Thyroid gland (tissue), 4 donors: ENCODE measurements around the gene TTC3.

ENCODE experiments used
- POLR2A ChIP-seq, 2 donors: fragments of 450-650 bp; IDR thresholded peaks; one replicate each; pipeline ENCODE4 v1.6.1; 2017; ENCODE audit warnings: antibody characterized with exemption in 2 of 2, mild to moderate bottlenecking in 2 of 2, moderate library complexity in 1 of 2
- TF ChIP-seq, protein P1 (sequence below), 6 experiments: fragments of 200-600 bp in 3 of 6; fragments of 450-650 bp in 3 of 6; sonication (generic) in 3 of 6; IDR thresholded peaks; one replicate each; pipeline ENCODE4 v1.5.1; 2016 to 2019; ENCODE audit warnings: antibody characterized with exemption in 6 of 6, mild to moderate bottlenecking in 2 of 6, inconsistent platforms in 1 of 6, moderate library complexity in 1 of 6

DNA sequence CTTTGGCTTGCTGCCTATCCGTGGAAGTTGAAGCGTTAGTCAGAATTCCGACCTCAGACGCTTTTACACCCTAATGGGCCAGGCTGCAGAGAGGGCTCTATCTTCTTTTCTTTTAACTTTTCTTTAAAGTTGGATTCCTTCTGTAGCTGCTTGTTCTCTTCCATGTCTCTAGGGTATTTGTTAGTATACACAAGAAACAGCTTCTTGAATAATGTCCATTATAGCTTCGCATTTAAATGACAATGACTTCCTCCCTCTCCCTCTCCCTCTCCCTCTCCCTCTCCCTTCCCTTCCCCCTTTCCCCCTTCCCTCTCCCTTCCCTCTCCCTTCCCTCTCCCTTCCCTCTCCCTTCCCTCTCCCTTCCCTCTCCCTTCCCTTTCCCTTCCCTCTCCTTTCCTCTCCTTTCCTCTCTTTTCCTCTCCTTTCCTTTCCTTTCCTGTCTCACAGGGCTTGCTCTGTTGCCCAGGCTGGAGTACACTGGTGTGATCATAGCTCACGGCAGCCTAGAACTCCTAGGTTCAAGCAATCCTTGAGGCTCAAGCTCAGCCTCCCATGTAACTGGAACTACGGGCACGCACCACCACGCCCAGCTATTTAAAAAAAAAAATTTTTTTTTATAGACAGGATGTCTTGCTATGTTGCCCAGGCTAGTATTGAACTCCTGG is 33.5 kb upstream of the TTC3 start:
- TF ChIP-seq, protein P1, sequence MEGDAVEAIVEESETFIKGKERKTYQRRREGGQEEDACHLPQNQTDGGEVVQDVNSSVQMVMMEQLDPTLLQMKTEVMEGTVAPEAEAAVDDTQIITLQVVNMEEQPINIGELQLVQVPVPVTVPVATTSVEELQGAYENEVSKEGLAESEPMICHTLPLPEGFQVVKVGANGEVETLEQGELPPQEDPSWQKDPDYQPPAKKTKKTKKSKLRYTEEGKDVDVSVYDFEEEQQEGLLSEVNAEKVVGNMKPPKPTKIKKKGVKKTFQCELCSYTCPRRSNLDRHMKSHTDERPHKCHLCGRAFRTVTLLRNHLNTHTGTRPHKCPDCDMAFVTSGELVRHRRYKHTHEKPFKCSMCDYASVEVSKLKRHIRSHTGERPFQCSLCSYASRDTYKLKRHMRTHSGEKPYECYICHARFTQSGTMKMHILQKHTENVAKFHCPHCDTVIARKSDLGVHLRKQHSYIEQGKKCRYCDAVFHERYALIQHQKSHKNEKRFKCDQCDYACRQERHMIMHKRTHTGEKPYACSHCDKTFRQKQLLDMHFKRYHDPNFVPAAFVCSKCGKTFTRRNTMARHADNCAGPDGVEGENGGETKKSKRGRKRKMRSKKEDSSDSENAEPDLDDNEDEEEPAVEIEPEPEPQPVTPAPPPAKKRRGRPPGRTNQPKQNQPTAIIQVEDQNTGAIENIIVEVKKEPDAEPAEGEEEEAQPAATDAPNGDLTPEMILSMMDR (IDR thresholded peaks at IDR 0.05): no peak
- no peak for TF ChIP-seq POLR2A (IDR thresholded peaks at IDR 0.05)
